Panc1 (cell line): ENCODE measurements around the gene CREB5. TPM values are rescaled to one million over a fixed set of nuclear protein-coding genes. Genes with fewer than 3 reads are reported as not detected.

Experiments
- ATAC-seq: fragments of 200-7000 bp; cut with Tn5 transposase; 2 replicates; pipeline ENCODE4 v1.9.1; 2020; ENCODE audit warnings: mild to moderate bottlenecking, moderate library complexity
- BruUV-seq: library from RNA; stranded (reverse); fragments of 400-500 nt; replicated peaks from 2 replicates; lab custom pipeline; 2021; lab: Mats Ljungman, UMichigan
- CTCF ChIA-PET: fragments of 300-600 bp; sonication (Branson Sonifier 250); formaldehyde crosslinking; loops from one replicate; lab custom pipeline; 2022; ENCODE audit warnings: antibody characterized with exemption; lab: Charles Lee
- POLR2A ChIA-PET: fragments of 300-600 bp; sonication (Branson Sonifier 250); formaldehyde crosslinking; loops from one replicate; lab custom pipeline; 2022; ENCODE audit warnings: antibody characterized with exemption; lab: Charles Lee
- DNase-seq: peaks from one replicate; pipeline ENCODE4 v3.0.0-alpha.2; 2010; ENCODE audit warnings: low read depth, low spot score
- H3K27ac ChIP-seq: 2 replicates; pipeline ENCODE4 v1.5.1; 2011; ENCODE audit warnings: mild to moderate bottlenecking, low read length, inconsistent platforms
- H3K27me3 ChIP-seq: fragments of 200-500 bp; sonication (Bioruptor generic); 2 replicates; pipeline ENCODE4 v1.6.0; 2014; ENCODE audit warnings: low read length, inconsistent platforms; ENCODE audit not compliant: control insufficient read depth, insufficient read depth
- H3K36me3 ChIP-seq: fragments of 200-500 bp; sonication (Bioruptor generic); 2 replicates; pipeline ENCODE4 v1.5.1; 2014; ENCODE audit warnings: inconsistent platforms, mild to moderate bottlenecking, low read length, moderate library complexity; ENCODE audit not compliant: control insufficient read depth, insufficient read depth
- H3K4me1 ChIP-seq: 2 replicates; pipeline ENCODE4 v1.5.1; 2011; ENCODE audit warnings: inconsistent platforms, mild to moderate bottlenecking, low read length, moderate library complexity; ENCODE audit not compliant: control insufficient read depth, insufficient read depth
- H3K4me3 ChIP-seq, 2 experiments: 2 replicates each; pipeline ENCODE4 v1.5.1; 2011 to 2012; ENCODE audit warnings: low read depth in 2 of 2, low read length in 2 of 2, mild to moderate bottlenecking in 2 of 2, inconsistent platforms in 1 of 2, moderate library complexity in 1 of 2
- H3K9me3 ChIP-seq: fragments of 200-500 bp; sonication (Bioruptor generic); 2 replicates; pipeline ENCODE4 v1.5.1; 2014; ENCODE audit warnings: low read depth, mild to moderate bottlenecking, inconsistent platforms, low read length, moderate library complexity; ENCODE audit not compliant: control insufficient read depth, insufficient read depth
- CTCF ChIP-seq: fragments of 450-650 bp; IDR thresholded peaks from 2 replicates; pipeline ENCODE4 v1.5.1; 2017; ENCODE audit warnings: mild to moderate bottlenecking
- POLR2AphosphoS5 ChIP-seq: IDR thresholded peaks from 2 replicates; pipeline ENCODE4 v1.6.1; 2012; ENCODE audit warnings: mild to moderate bottlenecking, low read depth, low read length, moderate library complexity
- REST ChIP-seq, 2 experiments: IDR thresholded peaks; 2 replicates each; pipeline ENCODE4 v1.6.1; 2011 to 2012; ENCODE audit warnings: low read depth in 2 of 2, control low read depth in 1 of 2, low read length in 1 of 2, mild to moderate bottlenecking in 1 of 2, moderate library complexity in 1 of 2; ENCODE audit not compliant: insufficient read depth in 1 of 2
- SIN3A ChIP-seq: IDR thresholded peaks from 2 replicates; pipeline ENCODE4 v1.6.1; 2012; ENCODE audit warnings: low read depth, mild to moderate bottlenecking, low read length, moderate library complexity, borderline replicate concordance; ENCODE audit not compliant: insufficient read depth
- TCF7L2 ChIP-seq: IDR thresholded peaks from 2 replicates; pipeline ENCODE4 v1.6.1; 2011; ENCODE audit warnings: mild to moderate bottlenecking, low read depth, low read length, inconsistent platforms
- in situ Hi-C: cut with HindIII; loops from 2 replicates; pipeline ENCODE4 v1.10.0; 2016; ENCODE audit warnings: low sequenced_read_pairs, low pct_unique_long_range_greater_than_20kb
- intact Hi-C: fragments of 100-400 bp; cut with micrococcal nuclease; formaldehyde crosslinking; loops from one replicate; pipeline ENCODE4 v1.10.0; 2022; ENCODE audit not compliant: unreplicated experiment
- total RNA-seq: library from RNA; stranded (reverse); gene quantifications from one replicate; pipeline ENCODE4 v1.2.1, GENCODE V29; 2021; ENCODE audit not compliant: unreplicated experiment

CREB5 gene
- total RNA-seq, 1 experiment from 2014 or later: 3.1 TPM

- no peak for TF ChIP-seq REST (IDR thresholded peaks at IDR 0.05; ENCODE audit: insufficient read depth in 1 of 2, low read depth in 2 of 2, low read length in 1 of 2)
- no peak for TF ChIP-seq SIN3A
- TF ChIP-seq TCF7L2: no peak
- TF ChIP-seq POLR2AphosphoS5: no peak
- TF ChIP-seq CTCF: no peak
Observed at GRCh38 chr7:28649189-28649588, 236.9 kb downstream of the CREB5 start.

GRCh38 chr7:28649811-28650210 is 237.5 kb downstream of the CREB5 start:
- Histone ChIP-seq H3K27me3 (peaks cover 12% of the 10 kb centered on the region), H3K36me3 (no peaks in the 10 kb centered on the region), H3K9me3 (no peaks in the 10 kb centered on the region), H3K27ac (no peak overlapping the region), H3K4me1 (no peaks in the 10 kb centered on the region), H3K4me3 (no peak overlapping the region)
- TF ChIP-seq POLR2AphosphoS5: no peak
- TF ChIP-seq CTCF: no peak
- no peak for TF ChIP-seq SIN3A
- no TSS peak for BruUV-seq
- ChIA-PET POLR2A (no interaction called here), CTCF (no interaction called here)
- in situ Hi-C loops: no loop called here
- ATAC-seq (no peak), DNase-seq (no peak)
- intact Hi-C loops: no loop called here

More at GRCh38 chr7:28649189-28649588, 236.9 kb downstream of the CREB5 start:
- peaks cover 12% of the 10 kb centered on the region for H3K27me3 ChIP-seq
- no peaks in the 10 kb centered on the region for H3K9me3 ChIP-seq
- BruUV-seq: no TSS peak
- H3K27ac ChIP-seq: no peak overlapping the region
- in situ Hi-C loops (no loop called here), intact Hi-C loops (no loop called here)
- ATAC-seq (no peak), DNase-seq (no peak)
- H3K36me3 ChIP-seq: no peaks in the 10 kb centered on the region
- ChIA-PET POLR2A (no interaction called here), CTCF (no interaction called here)
- no peaks in the 10 kb centered on the region for H3K4me1 ChIP-seq
- H3K4me3 ChIP-seq: no peak overlapping the region
